AML-193 (cell line): ENCODE measurements around the gene HOXB13.
"Not testable (repeated sequence)": the region's sequence is repeated elsewhere in the genome, so short reads cannot be mapped to it uniquely, and the experiment has no call there.

ENCODE experiments used
- DNase-seq, 2 experiments: peaks; one replicate each; lab custom pipeline; 2025; lab: John Stamatoyannopoulos, UW

HOXB13 gene

GRCh38 chr17:48726114-48726915 is 2.2 kb downstream of the HOXB13 start:
- no peak for DNase-seq

- DNase-seq: no peak
Measured at GRCh38 chr17:48725288-48726064, 3.1 kb downstream of the HOXB13 start.

DNA sequence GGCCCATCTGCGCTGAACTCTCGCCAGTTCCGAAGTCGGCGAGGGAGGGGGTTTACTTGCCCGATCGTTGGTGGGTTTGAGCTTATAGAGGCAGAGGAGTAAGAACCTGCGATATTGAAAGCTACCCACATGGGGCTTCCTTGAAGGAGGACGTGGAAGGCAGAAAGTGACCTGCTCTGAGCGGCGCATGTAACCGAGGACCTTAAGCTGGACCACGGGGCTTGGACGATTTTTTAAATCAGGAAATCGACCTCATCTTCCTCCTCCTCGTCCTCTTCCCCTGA is 3.6 kb downstream of the HOXB13 start:
- DNase-seq: no peak

DNA sequence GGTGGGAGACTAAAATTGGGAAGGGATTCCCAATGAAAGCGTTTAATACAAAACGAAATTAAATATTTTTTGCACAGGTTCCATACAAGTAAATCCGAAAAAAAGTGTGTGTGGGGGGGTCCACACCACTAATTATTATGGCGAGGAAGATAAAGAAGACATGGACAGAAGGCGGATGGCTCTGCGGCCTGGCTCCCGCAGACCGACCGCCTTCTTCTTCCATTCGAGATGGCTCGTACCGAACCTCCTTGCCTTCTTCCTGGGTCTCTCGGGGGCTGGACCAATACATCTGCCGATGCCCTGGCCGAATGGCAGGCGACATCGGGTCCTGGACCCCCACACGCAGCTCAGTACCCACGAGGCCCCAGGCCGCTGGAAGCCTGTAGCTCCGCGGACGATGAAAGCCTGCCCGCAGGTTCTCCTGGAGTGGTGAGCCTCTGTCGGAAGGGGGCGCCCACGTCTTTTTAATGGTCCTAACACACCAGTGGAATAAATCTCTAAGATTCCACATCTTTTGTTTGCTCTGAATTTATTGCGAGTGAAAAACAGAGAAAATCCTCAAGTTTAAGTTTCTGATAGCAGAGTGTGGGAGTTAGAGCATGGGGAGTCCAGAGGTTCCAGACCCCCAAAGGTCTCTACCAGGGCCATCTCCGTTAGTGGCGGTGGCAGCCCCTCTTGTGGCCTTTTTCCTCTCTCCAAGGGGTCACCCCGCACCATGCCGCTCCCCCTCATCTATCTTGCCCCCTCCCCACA is 4.1 kb downstream of the HOXB13 start:
- peak; percentile 51 to 52 for DNase-seq

DNA sequence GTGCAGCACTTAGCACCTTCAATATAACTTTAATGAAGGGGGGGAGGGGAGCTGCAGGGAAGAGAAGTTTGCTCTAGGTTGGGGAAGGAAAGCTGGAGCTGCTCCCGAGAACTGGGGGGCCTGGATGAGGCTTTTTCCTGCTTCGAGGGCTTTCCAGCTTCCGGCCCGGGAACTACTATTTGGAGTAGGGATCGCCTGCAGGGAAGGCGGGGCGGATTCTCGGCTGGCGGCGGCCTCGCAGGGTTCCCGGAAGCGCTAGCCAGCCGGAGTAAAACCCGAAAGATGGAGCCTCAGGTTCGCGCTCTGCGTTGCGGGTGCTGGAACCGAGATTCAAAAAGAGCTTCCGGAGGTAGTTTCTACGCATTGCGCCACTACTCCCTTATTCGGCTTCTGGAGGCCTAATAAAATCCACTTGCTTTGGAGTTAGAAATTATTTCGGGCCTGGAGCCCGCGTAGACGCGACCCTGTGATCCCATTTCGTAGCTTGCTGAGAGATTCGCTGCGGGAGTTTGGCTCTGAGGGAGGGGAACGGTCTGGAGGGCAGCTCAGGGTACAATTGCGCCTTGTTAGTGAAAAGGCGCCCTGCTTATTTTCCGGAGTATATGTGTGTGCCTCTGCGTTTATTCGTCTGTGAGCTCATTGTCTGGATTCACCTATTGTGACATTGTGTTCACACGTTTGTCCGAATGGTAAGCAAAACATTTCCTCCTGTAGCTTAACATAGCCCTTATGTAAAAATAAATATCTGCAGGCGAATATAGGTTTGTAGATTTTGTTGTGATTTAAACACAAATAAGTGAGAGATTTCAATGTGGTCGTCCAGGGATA is 4.9 kb downstream of the HOXB13 start:
- no peak for DNase-seq

DNA sequence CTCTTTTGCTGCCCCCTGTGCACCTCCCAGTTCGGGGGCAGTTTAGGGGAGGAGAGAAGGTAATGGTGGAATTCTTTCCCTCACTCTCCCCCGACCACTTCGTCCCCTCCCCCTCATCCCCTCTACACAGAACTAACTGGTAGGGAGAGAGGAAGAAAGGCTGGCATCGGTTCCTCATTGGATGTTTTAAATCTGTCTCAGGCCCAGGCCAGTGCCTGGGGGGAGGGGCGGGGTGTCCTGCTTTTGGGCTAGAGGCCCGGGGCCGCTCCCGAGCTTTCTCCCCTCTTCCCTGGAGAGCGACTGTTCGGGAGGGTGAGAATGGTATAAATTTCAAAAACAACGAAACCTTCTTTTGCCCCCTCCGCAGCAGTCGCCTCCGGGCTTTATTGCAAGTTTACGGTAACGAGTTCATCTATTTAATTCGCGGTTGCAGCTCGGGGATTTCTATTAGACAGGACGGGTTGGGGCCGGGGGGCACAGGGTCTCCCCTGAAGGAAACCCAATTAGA is 5.6 kb downstream of the HOXB13 start, which contains the start of gene PRAC2:
TSS of gene PRAC2 (plus strand) at position 271 of the 508 bp plus-strand sequence. CDS start 1,226 bp downstream, outside the sequence.
- no peak for DNase-seq

- no peak for DNase-seq
Measured at GRCh38 chr17:48722201-48722907, 6.2 kb downstream of the HOXB13 start, which contains the start of gene PRAC1. Gene PRAC1, minus strand, starts transcription at chr17:48722518. Its CDS starts 126 bp downstream, at chr17:48722392.

- no peak for DNase-seq
Measured at GRCh38 chr17:48721009-48721402, 7.5 kb downstream of the HOXB13 start.

DNA sequence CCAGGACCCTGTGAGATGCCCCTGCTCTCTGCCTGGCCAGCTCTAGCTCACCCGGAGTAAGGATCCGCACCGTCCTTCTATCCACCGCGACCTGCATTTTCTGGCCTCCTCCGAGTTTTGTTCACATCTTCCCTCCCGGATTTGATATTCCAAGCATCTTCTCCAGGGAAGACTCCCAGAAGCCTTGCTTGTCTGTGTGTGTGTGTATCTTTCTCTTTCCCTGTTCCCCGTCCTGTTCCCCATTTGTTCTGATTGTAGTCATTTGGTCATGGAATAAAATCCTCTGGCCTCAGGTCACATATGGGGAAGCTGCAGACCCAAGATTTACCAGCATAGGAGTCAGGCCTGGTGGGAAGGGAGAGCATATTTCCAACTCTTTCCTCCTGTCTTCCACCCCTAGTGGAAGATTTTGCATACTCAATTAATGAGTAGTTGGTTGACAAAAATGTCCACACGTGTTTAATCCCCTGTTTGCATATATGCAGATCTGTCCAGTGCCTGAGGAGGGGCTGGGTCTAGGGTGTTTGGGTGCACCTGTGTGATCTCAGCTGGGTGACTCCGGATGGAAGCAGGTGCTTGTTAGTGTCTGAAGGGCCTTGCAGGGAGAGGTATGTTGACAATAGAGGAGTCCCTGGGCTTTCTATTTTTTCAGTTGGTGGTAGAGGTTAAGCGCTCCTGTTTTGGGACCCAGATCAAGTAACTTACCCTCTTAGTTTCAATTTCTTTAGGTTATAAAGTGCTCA is 8.1 kb downstream of the HOXB13 start:
- no peak for DNase-seq

DNA sequence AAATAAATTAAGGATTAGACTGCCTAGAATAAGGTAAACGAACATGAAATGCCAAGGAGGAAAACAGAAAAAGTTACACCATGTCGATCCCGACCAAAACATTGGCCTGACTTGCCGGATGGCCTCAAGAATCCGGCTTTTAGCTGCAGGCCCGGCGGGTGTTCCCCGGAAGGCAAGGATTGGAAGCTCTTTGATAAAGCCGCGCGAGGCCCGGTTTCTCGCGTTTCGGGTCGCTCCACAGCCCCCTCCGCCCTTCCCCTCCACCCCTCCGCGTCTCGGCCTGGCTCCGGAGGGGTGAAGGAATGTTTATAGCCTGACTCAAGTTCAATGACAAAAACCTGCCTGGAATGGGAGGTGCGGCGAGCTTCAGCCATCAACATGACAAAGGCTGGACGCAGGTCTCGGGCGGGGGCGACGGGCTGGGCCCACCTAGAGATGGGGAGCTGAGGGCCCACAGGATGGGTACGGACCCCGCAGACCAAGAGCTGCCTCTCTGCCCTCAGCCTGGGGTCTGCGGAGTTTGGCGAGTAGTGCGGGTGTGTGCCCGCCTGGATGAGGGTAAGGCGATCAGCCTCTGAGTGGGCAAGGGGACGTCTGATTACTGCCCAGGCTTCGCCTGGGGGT is 8.8 kb downstream of the HOXB13 start:
- no peak for DNase-seq

GRCh38 chr17:48718761-48719641 is 9.5 kb downstream of the HOXB13 start:
- DNase-seq: no peak

- no peak for DNase-seq
Measured at GRCh38 chr17:48718227-48718760, 10.3 kb downstream of the HOXB13 start.

DNA sequence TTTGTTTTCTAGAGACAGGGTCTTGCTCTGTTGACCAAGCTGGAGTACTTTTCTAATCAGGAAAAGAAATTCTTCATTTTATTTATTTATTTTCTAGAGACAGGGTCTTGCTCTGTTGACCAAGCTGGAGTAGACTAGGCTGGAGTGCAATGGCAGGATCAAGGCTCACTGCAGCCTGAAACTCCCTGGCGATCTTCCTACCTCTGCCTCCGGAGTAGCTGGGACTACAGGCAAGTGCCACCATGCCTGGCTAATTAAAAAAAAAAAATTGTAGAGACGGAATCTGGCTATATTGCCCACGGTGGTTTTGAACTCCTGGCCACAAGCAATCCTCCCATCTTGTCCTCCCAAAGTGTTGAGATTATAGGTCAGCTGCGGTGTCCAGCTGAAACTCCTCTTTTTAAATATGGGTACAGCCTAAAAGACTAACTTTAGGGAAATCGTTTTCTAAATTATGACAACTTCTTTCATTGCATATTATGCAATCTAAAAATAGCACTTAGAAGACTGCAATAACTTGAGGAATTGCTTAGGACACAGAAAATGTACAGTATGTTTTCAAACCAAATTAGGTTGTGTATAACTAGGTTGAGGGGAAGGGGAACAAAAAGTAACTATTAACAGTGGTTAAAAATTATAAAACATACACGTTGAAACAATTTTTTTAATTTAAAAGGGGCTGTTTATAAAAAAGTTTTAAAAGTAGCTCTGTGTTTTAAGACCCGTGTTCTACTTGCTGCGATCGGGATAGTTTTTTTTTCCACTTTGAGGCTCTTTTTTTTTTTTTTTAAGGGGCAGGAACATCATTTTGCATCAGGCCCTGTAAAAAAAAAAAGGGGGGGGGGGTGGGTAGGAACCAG is 11.0 kb downstream of the HOXB13 start:
- DNase-seq: no peak

DNA sequence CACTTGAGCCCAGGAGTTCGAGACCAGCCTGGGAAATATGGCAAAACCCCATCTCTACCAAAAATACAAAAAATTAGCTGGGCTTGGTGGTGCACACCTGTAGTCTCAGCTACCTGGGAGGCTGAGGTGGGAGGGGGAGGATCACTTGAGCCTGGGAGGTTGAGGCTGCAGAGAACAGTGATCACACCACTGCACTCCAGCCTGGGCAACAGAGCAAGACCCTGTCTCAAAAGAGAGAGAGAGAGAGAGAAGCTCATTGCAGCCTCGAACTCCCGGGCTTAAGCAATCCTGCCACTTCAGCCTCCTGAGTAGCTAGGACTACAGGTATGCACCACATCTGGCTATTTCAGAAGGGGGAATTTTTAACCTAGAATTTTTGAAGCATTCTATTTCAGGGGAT is 12.0 kb downstream of the HOXB13 start:
- DNase-seq: not testable (repeated sequence)

DNA sequence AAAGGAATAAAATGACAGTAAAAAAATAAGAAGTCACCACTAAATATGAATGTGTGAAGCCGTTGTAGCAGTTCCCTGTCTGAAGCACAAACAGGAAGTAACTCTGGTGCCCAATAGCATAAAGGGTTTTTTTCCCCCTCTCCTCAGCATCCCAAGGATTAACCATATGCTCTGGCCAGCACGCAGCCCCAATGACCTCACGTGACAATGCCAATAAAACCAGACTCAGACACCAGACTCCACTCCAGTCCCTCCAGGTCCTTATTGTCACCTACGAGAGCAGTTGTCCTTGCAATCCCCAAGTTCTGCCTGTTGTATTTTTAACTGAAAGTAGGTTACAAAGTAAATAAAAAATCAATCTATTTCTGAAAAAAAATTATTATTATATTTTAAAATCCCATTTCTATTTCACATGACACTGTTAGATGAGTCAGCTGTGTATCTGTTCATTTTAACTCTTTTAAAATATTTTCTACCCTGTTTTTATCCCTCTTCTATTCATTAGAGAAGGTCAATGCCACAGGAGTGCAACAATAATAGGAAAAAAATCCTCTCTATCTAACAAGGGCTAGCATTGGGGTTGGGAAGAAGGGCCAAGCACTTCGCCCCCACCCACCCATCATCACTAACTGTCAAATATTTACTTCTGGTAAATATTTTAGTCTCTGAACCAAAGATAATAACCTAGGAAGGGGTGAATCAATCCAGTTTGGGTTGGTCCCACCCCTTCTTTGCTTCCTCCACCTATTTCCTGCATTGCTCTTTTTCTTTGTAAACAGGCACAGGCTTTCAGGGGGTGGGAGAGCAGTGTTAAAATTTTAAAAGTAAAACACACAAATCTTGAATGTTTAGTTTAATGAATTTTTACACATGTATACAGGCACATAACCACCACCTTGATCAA is 12.8 kb downstream of the HOXB13 start:
- DNase-seq: peak in 1 of 2 experiments; percentile 23

GRCh38 chr17:48711128-48711527 is 17.4 kb downstream of the HOXB13 start:
- DNase-seq: no peak
